GM12801 (cell line): Measurements from ENCODE around the gene MAP3K21.

Experiments used
- CTCF ChIP-seq: IDR thresholded peaks from one replicate; pipeline ENCODE4 v1.5.1; 2011; ENCODE audit warnings: control low read depth; ENCODE audit not compliant: insufficient read length; ENCODE audit errors: extremely low read depth

MAP3K21 gene

DNA sequence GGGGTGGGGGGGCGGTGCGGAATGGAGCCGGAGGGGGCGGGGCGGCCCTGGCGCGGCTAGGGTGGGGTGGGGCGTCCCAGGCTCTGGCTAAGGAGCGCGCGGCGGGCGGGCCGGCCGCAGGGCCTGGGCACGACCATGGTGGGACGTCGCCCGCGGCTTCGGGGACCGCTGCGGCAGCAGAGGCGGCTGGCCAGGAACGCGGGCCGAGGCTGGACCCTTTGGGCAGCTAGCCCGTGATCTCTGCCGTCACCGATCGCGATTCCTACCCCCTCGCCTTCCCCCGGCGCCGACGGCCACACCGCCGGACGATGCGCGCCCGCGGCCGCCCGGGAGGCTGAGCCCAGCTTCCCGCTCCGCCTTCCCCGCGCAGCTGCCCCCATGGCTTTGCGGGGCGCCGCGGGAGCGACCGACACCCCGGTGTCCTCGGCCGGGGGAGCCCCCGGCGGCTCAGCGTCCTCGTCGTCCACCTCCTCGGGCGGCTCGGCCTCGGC lies at the start of gene MAP3K21:
TSS of gene MAP3K21 (plus strand) at position 74 of the 491 bp plus-strand sequence. CDS start at position 379, 305 bp downstream.
- TF ChIP-seq CTCF = no peak

- no peak for TF ChIP-seq CTCF
These were observed 48.9 kb upstream of the MAP3K21 start for GRCh38 chr1:233278631-233279030.

DNA sequence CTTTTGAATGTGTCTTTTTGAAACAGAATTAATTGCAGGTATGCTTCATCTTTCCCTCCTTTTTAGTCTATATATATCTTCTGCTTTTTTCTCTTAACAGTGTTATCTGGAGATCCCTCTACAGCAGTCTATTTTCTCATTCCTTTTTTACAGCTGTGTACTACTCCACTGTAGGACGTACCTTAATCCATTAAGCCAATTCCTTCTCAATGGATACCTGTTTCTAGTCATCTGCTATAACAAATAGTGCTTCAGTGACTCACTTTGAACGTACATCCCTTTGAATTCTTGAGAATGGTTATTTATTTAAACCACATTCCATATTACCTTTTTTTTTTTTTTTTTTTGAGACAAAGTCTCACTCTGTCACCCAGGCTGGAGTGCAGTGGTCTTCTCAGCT lies 47.6 kb upstream of the MAP3K21 start:
- no peak for TF ChIP-seq CTCF

DNA sequence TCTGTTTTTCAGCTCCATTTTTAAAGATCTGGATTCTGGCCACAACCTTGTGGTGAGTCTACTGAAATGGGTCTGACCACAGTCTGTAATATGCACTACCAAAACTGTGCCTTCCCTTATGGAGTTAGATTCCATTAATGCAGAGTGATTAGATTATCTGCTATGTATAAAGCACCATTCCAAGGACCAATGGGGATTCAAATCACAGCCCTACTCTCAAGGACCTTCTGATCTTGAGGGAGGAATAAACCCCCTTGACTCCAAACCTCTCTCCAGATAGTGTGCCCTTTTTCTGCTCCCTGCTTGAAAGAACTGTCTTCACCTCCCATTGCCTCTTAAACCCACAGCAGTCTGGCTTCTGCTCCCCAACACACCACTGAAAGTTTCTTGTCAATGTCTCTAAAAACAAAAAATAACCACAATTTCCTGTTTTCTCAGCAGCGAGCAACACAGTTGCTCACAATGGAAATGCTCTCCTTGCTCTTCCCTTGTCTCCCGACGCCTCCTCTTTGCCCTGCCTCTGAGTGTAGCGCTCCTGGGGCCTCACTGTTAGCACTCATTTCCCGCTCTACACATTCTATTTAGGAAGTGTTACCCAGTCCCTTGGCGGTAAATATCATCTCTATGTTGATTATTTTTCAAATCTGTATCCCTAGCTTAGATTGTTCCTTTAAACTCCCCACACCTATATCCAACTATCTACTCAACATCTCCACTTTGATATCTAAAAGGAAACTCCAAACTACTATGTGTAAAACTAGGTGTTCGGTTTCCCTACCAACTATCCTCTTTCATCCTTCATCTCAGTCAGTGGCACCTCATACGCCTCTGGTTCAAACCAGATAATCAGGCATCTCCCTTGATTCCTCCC lies 45.6 kb upstream of the MAP3K21 start:
- TF ChIP-seq CTCF = no peak

DNA sequence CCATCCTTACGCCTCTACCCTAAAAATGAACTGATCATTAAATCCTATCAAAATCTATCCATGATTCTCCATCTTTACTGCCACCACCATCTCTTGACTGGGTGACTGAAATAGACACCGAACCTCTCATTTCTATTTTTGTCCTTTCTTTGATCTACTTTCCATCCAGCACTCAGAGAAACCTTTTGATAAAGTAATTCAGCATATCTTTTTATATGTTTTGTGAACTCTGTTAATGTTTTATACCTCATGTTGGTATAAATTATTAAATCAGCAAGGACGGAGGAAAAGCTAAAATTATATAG lies 45.0 kb upstream of the MAP3K21 start:
- no peak for TF ChIP-seq CTCF

GRCh38 chr1:233289676-233290075 lies 37.8 kb upstream of the MAP3K21 start:
- no peak for TF ChIP-seq CTCF

GRCh38 chr1:233290396-233291034 lies 37.0 kb upstream of the MAP3K21 start:
- no peak for TF ChIP-seq CTCF
